DMS153 treated with DMSO at 0.1 percent for 48 hours (cell line): ENCODE results near the gene SLC35E2B.
"Not testable (repeated sequence)": the region's sequence is repeated elsewhere in the genome, so short reads cannot be mapped to it uniquely, and the experiment has no call there.

ENCODE experiments used
- DNase-seq: peaks from one replicate; lab custom pipeline; 2025; ENCODE audit not compliant: unreplicated experiment; lab: John Stamatoyannopoulos, UW

Gene SLC35E2B

GRCh38 chr1:1646326-1646725, 46.3 kb downstream of the SLC35E2B start:
- not testable (repeated sequence) for DNase-seq

DNA sequence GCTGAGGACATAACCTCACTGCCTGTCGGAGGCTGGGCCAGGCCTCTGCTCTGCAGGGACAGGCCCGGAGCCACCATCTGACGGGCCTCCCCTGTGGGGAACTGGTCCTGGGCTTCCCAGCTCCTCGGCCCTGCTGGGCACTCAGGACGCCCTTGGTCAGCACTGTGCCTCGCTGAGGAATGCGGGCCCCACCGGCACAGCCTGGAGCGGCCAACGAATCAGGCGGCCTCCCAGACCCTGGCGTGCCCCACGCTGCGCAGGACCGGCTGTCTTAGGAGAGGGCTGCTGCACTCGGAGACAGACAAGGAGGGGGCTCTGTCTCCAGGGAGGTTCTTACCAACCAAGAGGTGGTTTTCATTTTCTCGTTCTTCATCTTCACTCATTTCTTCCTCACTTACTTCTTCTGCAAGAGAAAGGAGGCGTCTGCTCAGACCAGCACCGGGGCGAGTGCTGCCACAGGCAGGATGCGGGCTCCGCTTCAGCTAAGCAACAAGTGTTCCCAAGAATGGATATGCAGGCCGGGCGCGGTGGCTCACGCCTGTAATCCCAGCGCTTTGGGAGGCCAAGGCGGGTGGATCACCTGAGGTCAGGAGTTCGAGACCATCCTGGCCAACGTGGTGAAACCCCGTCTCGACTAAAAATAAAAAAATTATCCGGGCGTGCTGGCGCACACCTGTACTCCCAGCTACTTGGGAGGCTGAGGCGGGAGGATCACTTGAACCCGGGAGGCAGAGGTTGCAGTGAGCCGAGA, 51.7 kb downstream of the SLC35E2B start:
- DNase-seq, result not testable (repeated sequence)

- DNase-seq, result not testable (repeated sequence)
Measured at GRCh38 chr1:1640081-1640480, 52.5 kb downstream of the SLC35E2B start.

DNA sequence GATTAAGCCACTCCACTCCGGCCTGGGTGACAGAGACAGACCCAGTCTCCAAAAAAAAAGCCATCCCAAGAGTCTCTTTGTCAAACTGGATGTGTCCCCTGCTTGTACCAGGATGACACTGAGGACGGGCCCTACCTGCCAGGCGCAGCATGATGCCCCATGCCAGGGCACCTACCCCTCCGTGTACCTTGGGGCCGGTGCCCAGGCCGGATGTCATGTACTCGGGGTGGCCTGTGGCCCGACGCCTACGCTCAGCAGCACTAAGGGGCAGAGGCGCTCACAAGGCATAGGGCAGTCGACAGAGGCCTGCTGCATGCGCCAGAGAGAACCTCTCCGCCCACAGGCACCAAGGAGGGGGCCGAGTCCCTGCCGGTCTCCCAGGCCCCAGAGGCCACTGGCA, 53.2 kb downstream of the SLC35E2B start:
- not testable (repeated sequence) for DNase-seq

DNA sequence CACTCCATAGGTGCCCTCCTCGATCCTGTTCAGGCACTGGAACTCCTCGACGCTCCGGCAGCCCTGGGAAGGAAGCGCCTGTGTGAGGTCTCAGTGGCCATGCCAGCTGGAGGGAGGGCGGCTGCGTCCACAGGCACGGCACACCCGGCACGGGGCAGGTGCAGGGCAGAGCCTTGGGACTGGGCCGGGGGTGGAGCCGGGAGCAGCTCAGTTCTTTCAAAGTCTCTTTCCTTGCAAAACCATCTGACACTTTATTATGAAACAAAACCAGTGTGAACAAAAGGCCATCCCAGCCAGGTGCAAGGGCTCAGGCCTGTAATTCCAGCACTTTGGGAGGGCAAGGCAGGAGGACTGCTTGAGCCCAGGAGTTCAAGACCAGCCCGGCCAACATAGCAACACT, 54.1 kb downstream of the SLC35E2B start:
- not testable (repeated sequence) for DNase-seq

GRCh38 chr1:1637479-1637875, 55.1 kb downstream of the SLC35E2B start:
- DNase-seq, result not testable (repeated sequence)

GRCh38 chr1:1636621-1637478, 55.7 kb downstream of the SLC35E2B start:
- DNase-seq, result not testable (repeated sequence)

GRCh38 chr1:1634613-1635012, 58.0 kb downstream of the SLC35E2B start:
- DNase-seq, result not testable (repeated sequence)

- DNase-seq, result not testable (repeated sequence)
Measured at GRCh38 chr1:1633409-1633808, 59.2 kb downstream of the SLC35E2B start.

- DNase-seq, result no peak
Measured at GRCh38 chr1:1631782-1632420, 60.7 kb downstream of the SLC35E2B start, which contains the start of gene MMP23B. MMP23B (plus strand) TSS chr1:1632173; CDS start chr1:1632219, 46 bp downstream.

DNA sequence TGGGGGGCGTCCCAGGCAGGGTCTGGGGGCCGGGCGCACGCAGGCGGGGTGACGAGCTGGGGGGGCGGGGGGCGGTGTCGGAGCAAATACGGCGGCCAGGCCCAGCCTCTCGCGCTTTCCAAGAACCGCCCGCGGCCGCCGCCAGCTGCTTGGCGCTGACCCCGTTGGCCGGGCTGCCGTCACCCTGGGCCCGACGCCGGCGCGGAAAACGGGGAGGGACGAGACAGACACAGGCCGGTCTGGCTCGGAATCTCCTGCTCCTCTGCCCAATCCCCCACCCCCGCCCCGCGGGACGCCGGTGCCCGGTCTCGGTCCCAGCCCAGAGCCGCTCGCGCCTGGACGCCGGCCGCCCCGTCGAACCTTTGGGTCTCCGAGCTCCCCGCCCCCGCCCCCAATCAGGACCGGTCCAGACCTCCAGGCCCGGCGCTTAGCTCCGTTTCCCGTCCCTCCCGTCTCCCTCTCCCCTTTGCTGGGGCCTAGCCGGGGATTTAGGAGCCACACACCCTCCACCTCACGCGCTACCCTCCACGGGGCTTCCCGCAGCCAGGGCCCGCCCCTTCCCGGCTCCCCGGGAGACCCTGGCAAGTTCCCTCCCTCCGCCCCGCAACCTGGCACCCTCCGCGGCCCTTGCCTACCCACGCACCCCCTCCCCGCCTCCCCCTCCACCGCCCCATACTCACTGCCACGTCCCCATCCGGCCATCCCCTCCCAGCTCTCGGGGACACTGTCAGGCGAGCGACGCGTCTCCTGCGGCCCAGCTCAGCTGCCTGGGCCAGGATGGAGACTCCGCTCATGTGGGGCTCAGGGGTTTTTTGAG, 61.4 kb downstream of the SLC35E2B start:
- DNase-seq, result peak; percentile 23

DNA sequence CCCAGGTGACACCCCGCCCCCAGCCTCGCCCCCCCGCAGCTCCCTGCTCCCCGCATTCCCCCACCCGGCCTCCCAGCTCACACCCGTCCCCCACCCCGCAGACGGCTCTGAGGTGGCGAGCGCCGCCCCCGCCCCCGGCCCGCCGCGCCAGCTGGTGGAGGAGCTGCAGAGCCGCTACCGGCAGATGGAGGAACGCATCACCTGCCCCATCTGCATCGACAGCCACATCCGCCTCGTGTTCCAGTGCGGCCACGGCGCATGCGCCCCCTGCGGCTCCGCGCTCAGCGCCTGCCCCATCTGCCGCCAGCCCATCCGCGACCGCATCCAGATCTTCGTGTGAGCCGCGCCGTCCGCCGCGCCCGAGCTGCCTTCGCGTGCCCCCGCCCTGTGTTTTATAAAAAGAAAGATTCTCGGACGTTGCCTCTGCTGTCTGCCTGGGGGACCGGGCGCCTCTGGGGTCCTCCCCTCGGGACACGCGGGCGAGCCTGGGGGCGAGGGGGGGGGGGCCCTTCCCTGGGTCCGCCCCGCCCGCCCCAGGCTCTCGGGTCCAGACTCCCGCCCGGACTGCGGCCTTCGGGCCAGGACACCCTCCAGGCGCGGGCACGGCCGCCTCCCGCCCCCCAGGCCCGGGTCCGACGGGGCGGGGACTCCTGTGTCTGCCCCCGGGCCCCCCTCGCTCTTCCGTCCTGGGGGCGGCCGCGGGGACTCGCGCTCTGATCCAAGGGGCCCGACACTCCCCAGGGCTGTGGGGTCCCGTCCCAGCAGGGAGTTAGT, 62.2 kb downstream of the SLC35E2B start:
- peak; percentile 97 for DNase-seq

- DNase-seq, result no peak
Measured at GRCh38 chr1:1629430-1630190, 63.0 kb downstream of the SLC35E2B start.

- DNase-seq, result no peak
Measured at GRCh38 chr1:1628754-1629429, 63.7 kb downstream of the SLC35E2B start.

DNA sequence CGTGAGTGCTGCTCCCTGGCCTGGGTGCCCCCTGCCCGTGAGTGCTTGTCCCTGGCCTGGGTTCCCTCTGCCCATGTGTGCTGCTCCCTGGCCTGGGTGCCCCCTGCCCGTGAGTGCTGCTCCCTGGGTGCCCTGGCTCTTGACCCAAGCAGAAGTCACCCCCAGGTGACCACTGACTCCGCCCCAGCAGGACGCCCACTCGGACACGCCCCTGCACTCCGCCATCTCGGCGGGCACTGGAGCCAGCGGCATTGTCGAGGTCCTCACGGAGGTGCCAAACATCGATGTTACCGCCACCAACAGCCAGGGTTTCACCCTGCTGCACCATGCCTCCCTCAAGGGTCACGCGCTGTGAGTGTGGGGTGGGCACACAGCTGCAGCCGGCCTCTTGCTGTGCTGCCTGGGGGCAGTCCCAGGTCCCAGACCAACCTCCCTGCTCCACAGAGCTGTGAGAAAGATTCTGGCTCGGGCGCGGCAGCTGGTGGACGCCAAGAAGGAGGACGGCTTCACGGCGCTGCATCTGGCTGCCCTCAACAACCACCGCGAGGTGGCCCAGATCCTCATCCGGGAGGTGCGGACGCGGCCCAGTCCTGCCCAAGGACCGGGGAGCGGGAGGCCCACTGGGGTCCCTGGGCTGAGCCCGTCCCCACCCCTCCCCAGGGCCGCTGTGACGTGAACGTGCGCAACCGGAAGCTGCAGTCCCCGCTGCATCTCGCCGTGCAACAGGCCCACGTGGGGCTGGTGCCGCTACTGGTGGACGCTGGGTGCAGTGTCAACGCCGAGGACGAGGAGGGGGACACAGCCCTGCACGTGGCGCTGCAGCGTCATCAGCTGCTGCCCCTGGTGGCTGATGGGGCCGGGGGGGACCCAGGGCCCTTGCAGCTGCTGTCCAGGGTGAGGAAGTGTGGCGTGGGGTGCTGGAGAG, 64.5 kb downstream of the SLC35E2B start:
- no peak for DNase-seq

DNA sequence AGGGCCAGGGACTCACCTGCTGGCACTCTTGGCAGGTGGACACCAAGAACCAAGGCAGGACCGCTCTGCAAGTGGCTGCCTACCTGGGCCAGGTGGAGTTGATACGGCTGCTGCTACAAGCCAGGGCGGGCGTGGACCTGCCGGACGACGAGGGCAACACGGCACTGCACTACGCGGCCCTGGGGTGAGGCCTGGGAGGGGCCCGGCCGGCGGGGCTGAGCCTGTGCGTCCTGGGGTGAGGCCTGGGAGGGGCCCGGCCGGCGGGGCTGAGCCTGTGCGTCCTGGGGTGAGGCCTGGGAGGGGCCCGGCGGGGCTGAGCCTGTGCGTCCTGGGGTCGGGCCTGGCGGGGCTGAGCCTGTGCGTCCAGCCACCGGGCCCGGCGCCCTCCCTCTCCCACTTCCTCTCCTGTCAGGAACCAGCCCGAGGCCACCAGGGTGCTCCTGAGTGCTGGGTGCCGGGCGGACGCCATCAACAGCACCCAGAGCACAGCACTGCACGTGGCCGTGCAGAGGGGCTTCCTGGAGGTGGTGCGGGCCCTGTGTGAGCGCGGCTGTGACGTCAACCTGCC, 65.2 kb downstream of the SLC35E2B start:
- no peak for DNase-seq
